ENCODE results near the gene C2CD2. TPM values are rescaled to one million over a fixed set of nuclear protein-coding genes. Genes with fewer than 3 reads are reported as not detected.

The C2CD2 gene
- 15.8 and 20.8 TPM in 2 replicates for total RNA-seq

DNA sequence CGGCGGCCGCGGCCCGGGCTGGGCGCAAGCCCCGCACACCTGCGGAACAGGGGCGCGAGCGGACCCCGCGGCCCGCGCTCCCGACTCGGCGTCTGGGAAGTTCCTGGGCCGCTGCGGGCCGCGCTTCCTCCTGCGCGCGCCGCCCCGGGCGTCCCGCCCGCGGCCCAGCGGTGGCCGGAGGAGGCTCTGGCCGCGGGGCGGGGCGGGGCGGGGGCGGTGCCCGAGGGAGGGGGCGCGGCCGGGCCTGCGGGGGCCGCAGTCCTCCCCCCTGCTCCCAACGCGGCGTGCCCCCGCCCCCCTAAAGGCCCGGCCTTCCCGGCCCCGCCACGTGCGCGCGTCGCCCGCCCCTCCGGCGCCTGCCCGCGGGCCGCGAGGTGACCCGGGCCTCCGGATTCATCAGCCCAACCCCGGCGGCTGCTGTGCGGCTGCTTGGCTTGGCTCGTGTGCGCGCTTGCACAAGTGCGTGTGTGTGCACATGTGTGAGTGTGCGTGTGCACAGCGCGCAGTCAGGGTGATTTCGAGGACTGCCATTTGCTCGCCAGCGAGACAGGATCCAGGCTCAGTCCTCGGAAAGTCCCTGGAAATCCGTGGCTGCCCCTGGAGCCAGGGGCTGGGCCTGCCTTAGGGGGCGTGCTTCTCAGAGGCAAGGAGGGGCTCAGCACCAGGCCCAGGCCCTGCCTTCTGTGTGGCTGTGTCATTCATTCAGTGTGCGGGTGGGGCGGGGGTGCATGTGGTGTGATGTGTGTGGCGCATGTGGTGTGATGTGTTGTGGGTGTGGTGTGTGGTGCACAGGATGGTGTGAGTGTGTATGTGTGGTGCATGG, at the start of gene C2CD2:
TSS of gene C2CD2 (minus strand) at position 188 of the 823 bp plus-strand sequence. CDS start 370 bp downstream, outside the sequence.
- Histone ChIP-seq H3K4me3 (ENCODE audit: low read depth, low read length) (peak within 1 kb of the TSS; percentile 52), H3K36me3 (ENCODE audit: control insufficient read depth, insufficient read depth, low read length) (no peaks in the 10 kb centered on the region), H3K27me3 (ENCODE audit: control insufficient read depth, insufficient read depth, low read length) (no peaks in the 10 kb centered on the region)
- DNase-seq (ENCODE audit: low read depth): no peak
- no peak for TF ChIP-seq CTCF (IDR thresholded peaks at IDR 0.05; ENCODE audit: insufficient read depth, low read length, poor library complexity, severe bottlenecking)

DNA sequence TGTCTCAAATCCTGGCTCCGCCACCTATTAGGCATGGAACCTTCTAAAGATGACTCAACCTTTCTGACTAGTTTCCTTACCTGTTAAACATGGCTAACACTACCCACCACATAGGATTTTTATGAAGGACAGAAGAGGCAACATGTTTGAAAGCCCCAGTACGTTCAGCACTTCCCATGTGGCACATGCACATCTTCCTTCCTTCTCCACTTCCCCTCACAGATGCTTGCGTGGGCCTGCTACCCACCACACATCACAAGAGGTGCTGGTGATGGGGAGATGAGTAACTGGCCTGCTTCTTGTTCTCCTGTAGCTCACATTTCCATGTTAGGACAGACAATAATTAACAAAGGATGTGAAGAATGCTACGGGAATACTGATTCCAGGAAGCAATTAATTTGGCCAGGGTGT, 49.2 kb upstream of the C2CD2 start:
- H3K4me3 ChIP-seq (ENCODE audit: low read depth, low read length): no peak overlapping the region
- no peaks in the 10 kb centered on the region for H3K27me3 ChIP-seq (ENCODE audit: control insufficient read depth, insufficient read depth, low read length)
- no peak for TF ChIP-seq CTCF (IDR thresholded peaks at IDR 0.05; ENCODE audit: insufficient read depth, low read length, poor library complexity, severe bottlenecking)
- H3K36me3 ChIP-seq (ENCODE audit: control insufficient read depth, insufficient read depth, low read length): no peaks in the 10 kb centered on the region
- DNase-seq (ENCODE audit: low read depth): no peak

GRCh38 chr21:42002421-42002958, 48.7 kb upstream of the C2CD2 start:
- peak; percentile 70 for DNase-seq (ENCODE audit: low read depth)
- TF ChIP-seq CTCF (IDR thresholded peaks at IDR 0.05; ENCODE audit: insufficient read depth, low read length, poor library complexity, severe bottlenecking): no peak
- no peak overlapping the region for H3K4me3 ChIP-seq (ENCODE audit: low read depth, low read length)
- no peaks in the 10 kb centered on the region for H3K27me3 ChIP-seq (ENCODE audit: control insufficient read depth, insufficient read depth, low read length)
- H3K36me3 ChIP-seq (ENCODE audit: control insufficient read depth, insufficient read depth, low read length): no peaks in the 10 kb centered on the region

GRCh38 chr21:42001781-42002180, 48.0 kb upstream of the C2CD2 start:
- Histone ChIP-seq H3K36me3 (ENCODE audit: control insufficient read depth, insufficient read depth, low read length) (no peaks in the 10 kb centered on the region), H3K4me3 (ENCODE audit: low read depth, low read length) (no peak overlapping the region), H3K27me3 (ENCODE audit: control insufficient read depth, insufficient read depth, low read length) (no peaks in the 10 kb centered on the region)
- no peak for TF ChIP-seq CTCF (IDR thresholded peaks at IDR 0.05; ENCODE audit: insufficient read depth, low read length, poor library complexity, severe bottlenecking)
- DNase-seq (ENCODE audit: low read depth): no peak

DNA sequence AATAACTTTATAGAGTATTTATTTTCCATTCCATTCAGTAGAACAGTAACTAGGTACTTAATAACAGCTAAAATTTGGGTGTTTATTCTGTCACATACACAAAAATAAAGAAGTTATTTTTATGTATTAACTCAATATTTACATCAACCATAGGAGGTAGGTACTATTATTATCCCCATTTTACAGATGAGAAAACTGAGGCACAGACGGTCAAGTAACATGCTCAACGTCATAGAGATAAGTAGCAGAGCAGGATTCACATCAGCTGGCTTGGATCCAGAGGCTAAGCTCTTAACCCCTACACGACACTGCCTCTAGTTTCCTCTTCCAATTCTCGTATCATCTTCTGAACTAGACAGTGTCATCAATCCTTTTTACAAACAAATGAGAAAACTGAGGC, 47.1 kb upstream of the C2CD2 start:
- H3K4me3 ChIP-seq (ENCODE audit: low read depth, low read length): no peak overlapping the region
- DNase-seq (ENCODE audit: low read depth): no peak
- H3K27me3 ChIP-seq (ENCODE audit: control insufficient read depth, insufficient read depth, low read length): no peaks in the 10 kb centered on the region
- H3K36me3 ChIP-seq (ENCODE audit: control insufficient read depth, insufficient read depth, low read length): no peaks in the 10 kb centered on the region
- TF ChIP-seq CTCF (IDR thresholded peaks at IDR 0.05; ENCODE audit: insufficient read depth, low read length, poor library complexity, severe bottlenecking): no peak

Data from kidney epithelial cell (primary cell).